Gastroesophageal sphincter (tissue), 4 donors: ENCODE data around the gene RNF213. TPM values are rescaled to one million over a fixed set of nuclear protein-coding genes. Genes with fewer than 3 reads are reported as not detected.

Source experiments
- ATAC-seq: fragments of 150-250 bp; one replicate; pipeline ENCODE4 v1.9.1; 2016; ENCODE audit warnings: mild to moderate bottlenecking, moderate library complexity
- H3K27ac ChIP-seq, 4 donors: fragments of 200-600 bp; sonication (generic) in 3 of 4; 1 replicate in 3 of 4; 2 replicates in 1 of 4; pipeline ENCODE4 v1.5.1; 2016 to 2019
- H3K27me3 ChIP-seq: fragments of 200-600 bp; sonication (generic); one replicate; pipeline ENCODE4 v1.5.1; 2019
- H3K36me3 ChIP-seq, 2 donors: fragments of 200-600 bp; sonication (generic); one replicate each; pipeline ENCODE4 v1.5.1; 2019; ENCODE audit warnings: control low read depth in 1 of 2
- H3K4me1 ChIP-seq, 3 donors: fragments of 200-600 bp; sonication (generic); 1 replicate in 2 of 3; 2 replicates in 1 of 3; pipeline ENCODE4 v1.5.1; 2016 to 2019; ENCODE audit warnings: control low read depth in 2 of 3
- H3K4me3 ChIP-seq, 2 donors: fragments of 200-600 bp; sonication (generic); one replicate each; pipeline ENCODE4 v1.5.1; 2019; ENCODE audit warnings: mild to moderate bottlenecking in 1 of 2, moderate library complexity in 1 of 2
- H3K9me3 ChIP-seq, 3 donors: fragments of 200-600 bp; sonication (generic); one replicate each; pipeline ENCODE4 v1.5.1; 2017 to 2019; ENCODE audit warnings: control low read depth in 2 of 3
- CTCF ChIP-seq, 4 experiments: fragments of 200-600 bp in 2 of 4; fragments of 450-650 bp in 2 of 4; sonication (generic) in 1 of 4; IDR thresholded peaks; one replicate each; pipeline ENCODE4 v1.5.1; 2017 to 2019; ENCODE audit warnings: antibody characterized with exemption in 4 of 4, mild to moderate bottlenecking in 2 of 4, moderate library complexity in 2 of 4
- EP300 ChIP-seq: sonication (generic); formaldehyde crosslinking; IDR thresholded peaks from one replicate; pipeline ENCODE4 v1.6.1; 2017; ENCODE audit warnings: antibody characterized with exemption, mild to moderate bottlenecking
- POLR2A ChIP-seq, 2 donors: fragments of 450-650 bp; IDR thresholded peaks; one replicate each; pipeline ENCODE4 v1.6.1; 2017; ENCODE audit warnings: antibody characterized with exemption in 2 of 2, mild to moderate bottlenecking in 2 of 2, moderate library complexity in 1 of 2
- POLR2AphosphoS5 ChIP-seq: sonication (generic); formaldehyde crosslinking; IDR thresholded peaks from one replicate; pipeline ENCODE4 v1.6.1; 2017; ENCODE audit warnings: antibody characterized with exemption
- WGBS, 2 donors: methylation state at CpG; one replicate each; pipeline ENCODE4 v1.1.5; 2018; ENCODE audit warnings: low coverage in 1 of 2; 5-methylcytosine and 5-hydroxymethylcytosine counted together
- total RNA-seq, 4 donors: library from RNA; depleted of rRNA; stranded (reverse); fragments of >200 nt; gene quantifications; one replicate each; pipeline ENCODE4 v1.1.0, GENCODE V29; 2016

The RNF213 gene
- total RNA-seq, 4 donors from 2014 or later = 59.2 to 87.6 (median 67.8) TPM

GRCh38 chr17:80441133-80441578, 180.5 kb downstream of the RNF213 start:
- no peaks in the 10 kb centered on the region for H3K4me1 ChIP-seq
- H3K9me3 ChIP-seq = no peaks in the 10 kb centered on the region
- WGBS, 2 donors = 13 to 26% methylated on average over 3 to 13 of the region's 14 CpGs
- peaks cover 8% of the 10 kb centered on the region for H3K27me3 ChIP-seq
- no peak overlapping the region for H3K27ac ChIP-seq
- H3K4me3 ChIP-seq = no peak overlapping the region
- no peak for TF ChIP-seq CTCF (IDR thresholded peaks at IDR 0.05)
- no peak for TF ChIP-seq EP300
- no peak for TF ChIP-seq POLR2A (IDR thresholded peaks at IDR 0.05)
- TF ChIP-seq POLR2AphosphoS5 = no peak
- ATAC-seq = no peak
- peaks cover 0 to 24% of the 10 kb centered on the region in 2 donors for H3K36me3 ChIP-seq

GRCh38 chr17:80441598-80442322, 181.1 kb downstream of the RNF213 start:
- no peak for TF ChIP-seq CTCF (IDR thresholded peaks at IDR 0.05)
- 90 to 100% methylated on average over 1 to 2 of the region's 14 CpGs for WGBS, 2 donors
- Histone ChIP-seq H3K4me3 (no peak overlapping the region), H3K36me3 (peaks cover 0 to 22% of the 10 kb centered on the region in 2 donors), H3K27ac (no peak overlapping the region), H3K4me1 (no peaks in the 10 kb centered on the region), H3K9me3 (no peaks in the 10 kb centered on the region), H3K27me3 (peaks cover 8% of the 10 kb centered on the region)
- no peak for ATAC-seq

GRCh38 chr17:80442323-80442659, 181.6 kb downstream of the RNF213 start:
- Histone ChIP-seq H3K4me3 (no peak overlapping the region), H3K36me3 (peaks cover 0 to 16% of the 10 kb centered on the region in 2 donors), H3K27ac (no peak overlapping the region), H3K27me3 (peaks cover 8% of the 10 kb centered on the region), H3K9me3 (no peaks in the 10 kb centered on the region), H3K4me1 (no peaks in the 10 kb centered on the region)
- WGBS, 2 donors = 71 to 87% methylated on average over 1 to 9 of the region's 12 CpGs
- TF ChIP-seq CTCF (IDR thresholded peaks at IDR 0.05) (no peak), POLR2AphosphoS5 (no peak), EP300 (no peak), POLR2A (IDR thresholded peaks at IDR 0.05) (no peak)
- no peak for ATAC-seq

- WGBS, 2 donors = 93 to 100% methylated on average over 2 to 4 of the region's 4 CpGs
- H3K36me3 ChIP-seq = peaks cover 0 to 12% of the 10 kb centered on the region in 2 donors
- H3K27me3 ChIP-seq = peaks cover 8% of the 10 kb centered on the region
- no peak for ATAC-seq
- no peaks in the 10 kb centered on the region for H3K4me1 ChIP-seq
- H3K9me3 ChIP-seq = no peaks in the 10 kb centered on the region
- H3K27ac ChIP-seq = no peak overlapping the region
- TF ChIP-seq POLR2AphosphoS5 (no peak), CTCF (IDR thresholded peaks at IDR 0.05) (no peak), EP300 (no peak), POLR2A (IDR thresholded peaks at IDR 0.05) (no peak)
- no peak overlapping the region for H3K4me3 ChIP-seq
These were observed 182.1 kb downstream of the RNF213 start for GRCh38 chr17:80442764-80443163.

GRCh38 chr17:80443498-80443897, 182.8 kb downstream of the RNF213 start:
- Histone ChIP-seq H3K27me3 (peaks cover 8% of the 10 kb centered on the region), H3K36me3 (peaks cover 0 to 10% of the 10 kb centered on the region in 2 donors), H3K4me3 (no peak overlapping the region), H3K27ac (no peak overlapping the region), H3K4me1 (no peaks in the 10 kb centered on the region), H3K9me3 (no peaks in the 10 kb centered on the region)
- TF ChIP-seq POLR2AphosphoS5 = no peak
- 33% methylated on average over 6 of the region's 12 CpGs; no CpG with 5 or more reads in 1 of the 2 donors for WGBS, 2 donors
- no peak for ATAC-seq
